Activated B cell treated with CpG ODN at 0.5 μM for 24 hours (primary cell): ENCODE results near the gene SPATS2. TPM values are rescaled to one million over a fixed set of nuclear protein-coding genes. Genes with fewer than 3 reads are reported as not detected.
"Not testable (repeated sequence)": the region's sequence is repeated elsewhere in the genome, so short reads cannot be mapped to it uniquely, and the experiment has no call there.

Source experiments
- ATAC-seq: fragments of 200-7000 bp; cut with Tn5 transposase; one replicate; pipeline ENCODE4 v1.10.0; 2021; ENCODE audit warnings: low read depth, mild to moderate bottlenecking, moderate library complexity
- CTCF ChIA-PET: fragments of 350-600 bp; sonication (Branson Sonifier 250); formaldehyde crosslinking; loops from one replicate; lab custom pipeline; 2021; ENCODE audit warnings: antibody characterized with exemption; lab: Charles Lee
- POLR2A ChIA-PET: fragments of 350-600 bp; sonication (Branson Sonifier 250); formaldehyde crosslinking; loops from one replicate; lab custom pipeline; 2021; ENCODE audit warnings: antibody characterized with exemption; lab: Charles Lee
- DNase-seq: peaks from one replicate; pipeline ENCODE4 v3.0.0; 2022
- H3K27ac Mint-ChIP-seq: one replicate; pipeline ENCODE4 v1.8.0; 2020; ENCODE audit warnings: mixed read lengths
- H3K27me3 Mint-ChIP-seq: one replicate; pipeline ENCODE4 v1.8.0; 2021; ENCODE audit warnings: mixed read lengths
- H3K36me3 Mint-ChIP-seq: one replicate; pipeline ENCODE4 v1.8.0; 2021; ENCODE audit warnings: low read depth, mixed read lengths
- H3K4me1 Mint-ChIP-seq: one replicate; pipeline ENCODE4 v1.8.0; 2021; ENCODE audit warnings: mixed read lengths
- H3K4me3 Mint-ChIP-seq: one replicate; pipeline ENCODE4 v1.8.0; 2020; ENCODE audit warnings: mild to moderate bottlenecking, mixed read lengths
- H3K9me3 Mint-ChIP-seq: one replicate; pipeline ENCODE4 v1.8.0; 2020; ENCODE audit warnings: mixed read lengths
- intact Hi-C: fragments of 100-400 bp; cut with micrococcal nuclease; formaldehyde crosslinking; loops from one replicate; pipeline ENCODE4 v1.15.1; 2024
- total RNA-seq: library from RNA; stranded (reverse); gene quantifications from 2 replicates; pipeline ENCODE4 v1.2.3, GENCODE V29; 2022
- TF ChIP-seq, protein P1 (sequence below): fragments of 200-600 bp; IDR thresholded peaks from one replicate; pipeline ENCODE4 v1.8.0; 2022; ENCODE audit warnings: antibody characterized with exemption, mild to moderate bottlenecking

The SPATS2 gene
- total RNA-seq, result 18.9 and 22.2 TPM in 2 replicates

- intact Hi-C loops, result loop anchor here (1.0 to 2.0 kb wide), 5 partner anchors 21 to 331 kb away; partner anchors contain the start of genes DNAJC22, PRPF40B and TROAP
- no peak for DNase-seq
- POLR2A ChIA-PET, result interaction anchor here (0.6 to 2.4 kb wide), 24 partner anchors 8 to 744 kb away, joined by 3 to 17 read pairs (median 5); partner anchors contain the start of genes COX14, DNAJC22, MCRS1 and PRPF40B
Measured at GRCh38 chr12:49367381-49368239, at the start of gene SPATS2. Gene SPATS2, plus strand, starts transcription at chr12:49367462. Its CDS starts 93,551 bp downstream, at chr12:49461013.

DNA sequence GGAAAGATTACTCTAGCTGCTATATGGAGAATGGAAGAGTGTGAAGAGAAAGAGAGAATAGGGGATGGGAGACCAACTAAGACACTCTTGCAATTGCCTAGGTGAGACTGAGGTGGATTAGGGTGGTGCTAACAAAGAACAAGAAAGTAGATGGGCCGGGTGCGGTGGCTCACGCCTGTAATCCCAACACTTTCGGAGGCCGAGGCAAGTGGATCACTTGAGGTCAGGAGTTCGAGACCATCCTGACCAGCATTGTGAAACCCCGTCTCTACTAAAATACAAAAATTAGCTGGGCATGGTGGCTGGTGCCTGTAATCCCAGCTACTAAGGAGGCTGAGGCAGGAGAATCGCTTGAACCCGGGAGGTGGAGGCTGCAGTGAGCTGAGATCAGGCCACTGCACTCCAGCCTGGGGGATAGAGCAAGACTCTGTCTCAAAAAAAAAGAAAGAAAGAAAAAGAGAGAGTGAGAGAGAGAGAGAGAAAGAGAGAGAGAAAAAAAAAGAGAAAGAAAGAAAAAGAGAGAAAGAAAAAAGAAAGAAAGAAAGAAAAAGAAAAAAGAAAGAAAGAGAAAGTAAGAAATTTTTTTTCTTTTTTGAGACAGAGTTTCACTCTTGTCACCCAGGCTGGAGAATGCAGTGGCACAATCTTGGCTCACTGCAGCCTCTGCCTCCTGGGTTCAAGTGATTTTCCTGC is 46.7 kb upstream of the SPATS2 start:
- POLR2A ChIA-PET, ATAC-seq, H3K9me3 Mint-ChIP-seq, H3K4me3 Mint-ChIP-seq, intact Hi-C loops, H3K27ac Mint-ChIP-seq, DNase-seq, H3K36me3 Mint-ChIP-seq, H3K27me3 Mint-ChIP-seq: not testable (repeated sequence)
- CTCF ChIA-PET, result interaction anchor here (0.7 kb wide), 1 partner anchor 289 kb away, joined by 3 read pairs; no protein-coding TSS in a partner anchor
- H3K4me1 Mint-ChIP-seq, result peaks cover 18% of the 10 kb centered on the region

More at GRCh38 chr12:49367381-49368239, at the start of gene SPATS2:
- ATAC-seq, result no peak
- H3K27me3 Mint-ChIP-seq, result no peaks in the 10 kb centered on the region
- H3K36me3 Mint-ChIP-seq, result peaks cover 6% of the 10 kb centered on the region
- H3K4me1 Mint-ChIP-seq, result peaks cover 54% of the 10 kb centered on the region
- CTCF ChIA-PET, result interaction anchor here (1.0 to 4.4 kb wide), 7 partner anchors 9 to 147 kb away, joined by 3 to 24 read pairs (median 7); partner anchors contain the start of gene DNAJC22
- TF ChIP-seq, protein P1, sequence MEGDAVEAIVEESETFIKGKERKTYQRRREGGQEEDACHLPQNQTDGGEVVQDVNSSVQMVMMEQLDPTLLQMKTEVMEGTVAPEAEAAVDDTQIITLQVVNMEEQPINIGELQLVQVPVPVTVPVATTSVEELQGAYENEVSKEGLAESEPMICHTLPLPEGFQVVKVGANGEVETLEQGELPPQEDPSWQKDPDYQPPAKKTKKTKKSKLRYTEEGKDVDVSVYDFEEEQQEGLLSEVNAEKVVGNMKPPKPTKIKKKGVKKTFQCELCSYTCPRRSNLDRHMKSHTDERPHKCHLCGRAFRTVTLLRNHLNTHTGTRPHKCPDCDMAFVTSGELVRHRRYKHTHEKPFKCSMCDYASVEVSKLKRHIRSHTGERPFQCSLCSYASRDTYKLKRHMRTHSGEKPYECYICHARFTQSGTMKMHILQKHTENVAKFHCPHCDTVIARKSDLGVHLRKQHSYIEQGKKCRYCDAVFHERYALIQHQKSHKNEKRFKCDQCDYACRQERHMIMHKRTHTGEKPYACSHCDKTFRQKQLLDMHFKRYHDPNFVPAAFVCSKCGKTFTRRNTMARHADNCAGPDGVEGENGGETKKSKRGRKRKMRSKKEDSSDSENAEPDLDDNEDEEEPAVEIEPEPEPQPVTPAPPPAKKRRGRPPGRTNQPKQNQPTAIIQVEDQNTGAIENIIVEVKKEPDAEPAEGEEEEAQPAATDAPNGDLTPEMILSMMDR, result no peak
- H3K9me3 Mint-ChIP-seq, result no peaks in the 10 kb centered on the region
- H3K4me3 Mint-ChIP-seq, result peak within 1 kb of the TSS; percentile 99
- peak within 1 kb of the TSS; percentile 98 for H3K27ac Mint-ChIP-seq

GRCh38 chr12:49322367-49322707 is 44.9 kb upstream of the SPATS2 start:
- H3K9me3 Mint-ChIP-seq, result no peaks in the 10 kb centered on the region
- H3K27ac Mint-ChIP-seq, result peak overlapping the region; percentile 50
- H3K36me3 Mint-ChIP-seq, result no peaks in the 10 kb centered on the region
- ATAC-seq (no peak), DNase-seq (no peak)
- TF ChIP-seq, protein P1, result no peak
- peaks cover 18% of the 10 kb centered on the region for H3K4me1 Mint-ChIP-seq
- intact Hi-C loops, result no loop called here
- no peaks in the 10 kb centered on the region for H3K27me3 Mint-ChIP-seq
- peak overlapping the region; percentile 94 for H3K4me3 Mint-ChIP-seq
- ChIA-PET CTCF (interaction anchor here (0.8 to 3.3 kb wide), 5 partner anchors 9 to 62 kb away, joined by 3 to 12 read pairs (median 8); partner anchors contain the start of gene DNAJC22), POLR2A (interaction anchor here (0.6 to 2.0 kb wide), 14 partner anchors 13 to 853 kb away, joined by 3 to 14 read pairs (median 5); partner anchors contain the start of genes SPATS2, TMBIM6, TUBA1B and TUBA1C)

- ATAC-seq (peak; percentile 99), DNase-seq (peak; percentile 85)
- peak within 1 kb of the TSS; percentile 94 for H3K4me3 Mint-ChIP-seq
- H3K27me3 Mint-ChIP-seq, result no peaks in the 10 kb centered on the region
- intact Hi-C loops, result loop anchor here (1.0 kb wide), 4 partner anchors 14 to 299 kb away; partner anchors contain the start of genes C1QL4, SPATS2 and TUBA1C
- ChIA-PET CTCF (interaction anchor here (0.8 to 3.3 kb wide), 5 partner anchors 9 to 62 kb away, joined by 3 to 12 read pairs (median 8); partner anchors contain the start of gene DNAJC22), POLR2A (interaction anchor here (0.6 to 2.0 kb wide), 16 partner anchors 10 to 852 kb away, joined by 3 to 14 read pairs (median 4); partner anchors contain the start of genes PRPH, SPATS2, TMBIM6 and TUBA1B)
- H3K27ac Mint-ChIP-seq, result peak within 1 kb of the TSS; percentile 73
- peaks cover 18% of the 10 kb centered on the region for H3K4me1 Mint-ChIP-seq
- TF ChIP-seq, protein P1, result no peak
- no peaks in the 10 kb centered on the region for H3K9me3 Mint-ChIP-seq
- no peaks in the 10 kb centered on the region for H3K36me3 Mint-ChIP-seq
Measured at GRCh38 chr12:49322708-49323523, 44.3 kb upstream of the SPATS2 start, which contains the start of gene TROAP. Gene TROAP, plus strand, starts transcription at chr12:49323255. Its CDS starts 354 bp downstream, at chr12:49323609.
